AG10803 (cell line): ENCODE results near the gene FAM83G.

Experiments used
- DNase-seq: peaks from one replicate; pipeline ENCODE4 v3.0.0; 2010; ENCODE audit warnings: low read depth
- H3K4me3 ChIP-seq: 2 replicates; pipeline ENCODE4 v1.5.1; 2011; ENCODE audit warnings: mild to moderate bottlenecking, low read length, control low read depth
- TF ChIP-seq, protein P1 (sequence below): conservative IDR thresholded peaks from 2 replicates; pipeline ENCODE4 v1.5.1; 2011; ENCODE audit warnings: mild to moderate bottlenecking, low read length, control low read depth, inconsistent platforms

Gene FAM83G

DNA sequence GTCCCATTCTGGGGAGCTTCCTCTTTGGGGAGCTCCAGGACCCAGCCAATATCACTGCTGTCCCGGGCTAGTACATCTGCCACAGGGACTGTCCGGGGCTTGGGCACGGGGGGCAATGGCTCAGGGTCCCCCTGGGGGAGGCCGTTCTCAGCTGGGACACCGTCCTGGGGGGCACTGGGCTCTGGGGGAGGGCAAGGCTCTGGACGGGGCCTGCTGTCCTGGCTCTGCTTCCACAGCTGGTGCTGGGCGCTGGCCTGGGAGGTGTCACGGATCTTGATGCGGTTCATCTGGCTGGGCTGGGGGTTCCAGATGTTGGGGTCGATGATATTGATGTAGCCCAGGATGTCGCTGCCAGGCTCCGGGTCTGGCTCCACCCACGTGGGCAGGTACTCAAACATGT lies 26.5 kb downstream of the FAM83G start:
- DNase-seq = no peak
- TF ChIP-seq, protein P1, sequence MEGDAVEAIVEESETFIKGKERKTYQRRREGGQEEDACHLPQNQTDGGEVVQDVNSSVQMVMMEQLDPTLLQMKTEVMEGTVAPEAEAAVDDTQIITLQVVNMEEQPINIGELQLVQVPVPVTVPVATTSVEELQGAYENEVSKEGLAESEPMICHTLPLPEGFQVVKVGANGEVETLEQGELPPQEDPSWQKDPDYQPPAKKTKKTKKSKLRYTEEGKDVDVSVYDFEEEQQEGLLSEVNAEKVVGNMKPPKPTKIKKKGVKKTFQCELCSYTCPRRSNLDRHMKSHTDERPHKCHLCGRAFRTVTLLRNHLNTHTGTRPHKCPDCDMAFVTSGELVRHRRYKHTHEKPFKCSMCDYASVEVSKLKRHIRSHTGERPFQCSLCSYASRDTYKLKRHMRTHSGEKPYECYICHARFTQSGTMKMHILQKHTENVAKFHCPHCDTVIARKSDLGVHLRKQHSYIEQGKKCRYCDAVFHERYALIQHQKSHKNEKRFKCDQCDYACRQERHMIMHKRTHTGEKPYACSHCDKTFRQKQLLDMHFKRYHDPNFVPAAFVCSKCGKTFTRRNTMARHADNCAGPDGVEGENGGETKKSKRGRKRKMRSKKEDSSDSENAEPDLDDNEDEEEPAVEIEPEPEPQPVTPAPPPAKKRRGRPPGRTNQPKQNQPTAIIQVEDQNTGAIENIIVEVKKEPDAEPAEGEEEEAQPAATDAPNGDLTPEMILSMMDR = no peak
- no peak overlapping the region for H3K4me3 ChIP-seq

GRCh38 chr17:18977646-18978045 lies 26.9 kb downstream of the FAM83G start:
- DNase-seq = no peak
- H3K4me3 ChIP-seq = no peak overlapping the region
- TF ChIP-seq, protein P1 = no peak

DNA sequence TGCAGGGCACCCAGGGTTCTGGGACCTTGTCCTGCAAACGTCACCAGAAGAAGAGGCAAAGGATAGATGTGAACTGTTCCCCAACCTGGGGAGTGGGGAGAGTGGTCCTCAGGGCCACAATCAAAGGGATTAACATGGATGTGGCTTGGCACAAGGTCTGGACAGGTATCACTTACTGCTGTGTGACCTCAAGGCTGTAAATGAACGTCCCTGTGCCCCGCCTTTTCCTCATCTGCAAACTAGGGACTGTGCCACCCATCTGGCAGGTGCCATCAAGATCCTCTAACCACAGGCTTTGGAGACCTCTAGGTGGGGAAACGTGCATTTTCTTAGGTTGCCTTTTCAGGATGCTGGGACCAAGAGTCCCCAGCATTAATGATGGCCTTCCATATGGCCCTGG lies 27.5 kb downstream of the FAM83G start:
- TF ChIP-seq, protein P1 = no peak
- no peak overlapping the region for H3K4me3 ChIP-seq
- no peak for DNase-seq

GRCh38 chr17:18976201-18976600 lies 28.4 kb downstream of the FAM83G start:
- TF ChIP-seq, protein P1 = no peak
- H3K4me3 ChIP-seq = no peak overlapping the region
- no peak for DNase-seq

DNA sequence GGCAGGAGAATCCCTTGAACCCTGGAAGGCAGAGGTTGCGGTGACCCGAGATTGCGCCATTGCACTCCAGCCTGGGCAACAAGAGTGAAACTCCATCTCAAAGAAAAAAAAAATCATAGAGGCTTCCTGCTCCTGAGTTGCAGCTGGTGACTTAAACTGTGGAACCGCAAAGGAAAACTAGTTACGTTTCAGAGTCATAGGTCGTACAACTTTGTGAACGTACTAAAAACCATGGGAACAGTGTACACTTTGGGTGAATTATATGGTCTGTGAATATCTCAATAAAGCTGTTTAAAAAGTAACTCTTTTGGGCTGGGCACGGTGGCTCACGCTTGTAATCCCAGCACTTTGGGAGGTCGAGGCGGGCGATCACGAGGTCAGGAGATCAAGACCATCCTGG lies 29.0 kb downstream of the FAM83G start:
- DNase-seq = no peak
- TF ChIP-seq, protein P1 = no peak
- H3K4me3 ChIP-seq = no peak overlapping the region

DNA sequence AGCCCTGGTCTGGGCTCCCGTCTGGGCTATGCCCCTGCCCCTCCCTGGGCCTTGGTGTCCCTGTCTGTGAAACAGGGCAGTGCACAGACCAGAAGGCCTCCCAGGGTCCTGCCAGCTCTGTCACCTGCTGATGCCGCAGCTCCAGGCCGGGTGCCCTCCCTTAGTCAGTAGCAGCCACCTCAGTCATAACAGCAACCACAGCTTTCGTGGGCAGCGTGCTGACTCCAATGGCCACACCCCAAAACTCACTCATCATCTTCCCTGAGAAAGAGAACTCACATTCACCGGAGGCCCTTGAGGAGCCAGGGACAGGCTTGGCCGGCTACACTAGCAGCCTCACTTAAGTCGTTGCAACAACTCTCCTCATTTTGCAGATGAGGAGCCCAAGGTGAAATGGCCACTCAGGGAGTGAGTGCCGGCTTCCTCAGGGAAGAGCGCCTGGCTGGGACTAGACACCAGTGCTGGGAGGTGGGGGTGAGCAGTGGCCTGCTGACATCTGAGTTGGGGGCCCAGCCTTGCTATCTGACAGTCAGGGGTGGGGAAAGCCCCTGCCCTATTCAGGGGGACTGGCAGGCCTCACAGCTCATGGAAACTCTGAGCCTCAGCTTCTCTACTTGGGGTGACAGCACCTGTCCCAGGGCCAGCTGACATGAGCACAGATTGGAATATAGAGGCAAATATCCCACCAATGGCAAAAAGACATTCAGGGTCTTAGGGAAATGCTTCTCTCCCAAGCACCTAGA lies 30.0 kb downstream of the FAM83G start:
- H3K4me3 ChIP-seq = no peak overlapping the region
- DNase-seq = no peak
- TF ChIP-seq, protein P1 = no peak

DNA sequence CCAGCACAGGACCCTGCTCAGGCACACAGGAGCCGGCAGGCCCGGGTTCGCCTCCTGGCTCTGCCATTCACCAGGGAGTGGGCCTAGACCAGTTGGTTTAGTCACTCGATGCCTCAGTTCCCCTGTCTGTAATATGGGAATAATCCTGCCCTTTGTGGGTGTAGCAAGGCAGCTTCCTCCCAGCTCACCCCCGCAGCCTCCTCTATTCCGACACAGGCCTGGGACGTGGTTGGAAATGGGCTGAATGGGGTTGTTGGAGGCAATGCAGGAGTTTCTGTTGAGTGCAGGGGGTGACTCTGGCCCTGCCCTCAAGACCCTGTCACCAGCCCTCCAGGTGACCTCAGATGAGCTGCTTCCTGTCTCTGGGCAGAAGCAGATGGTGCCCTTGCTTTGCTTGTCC lies 32.8 kb downstream of the FAM83G start:
- TF ChIP-seq, protein P1 = no peak
- no peak overlapping the region for H3K4me3 ChIP-seq
- no peak for DNase-seq
